Cardiac fibroblast (primary cell): ENCODE data around the gene BCHE.
A peak's percentile ranks its signal among the peaks of the same experiment; 100 is the strongest.
"Not testable (repeated sequence)": the region's sequence is repeated elsewhere in the genome, so short reads cannot be mapped to it uniquely, and the experiment has no call there.

Experiments
- DNase-seq, 2 donors: peaks; one replicate each; pipeline versions ENCODE4 v3.0.0 to v3.0.0-alpha.2; 2010; ENCODE audit warnings: low read depth in 2 of 2
- H3K4me3 ChIP-seq, 2 donors: replicated peaks in 1 of 2; 1 replicate in 1 of 2; 2 replicates in 1 of 2; pipeline ENCODE4 v1.5.1; 2011; ENCODE audit warnings: low read depth in 2 of 2, low read length in 2 of 2, mild to moderate bottlenecking in 2 of 2, moderate library complexity in 1 of 2
- TF ChIP-seq, protein P1 (sequence below): IDR thresholded peaks from one replicate; pipeline ENCODE4 v1.5.1; 2011; ENCODE audit warnings: low read depth, mild to moderate bottlenecking, low read length, inconsistent platforms

The BCHE gene

DNA sequence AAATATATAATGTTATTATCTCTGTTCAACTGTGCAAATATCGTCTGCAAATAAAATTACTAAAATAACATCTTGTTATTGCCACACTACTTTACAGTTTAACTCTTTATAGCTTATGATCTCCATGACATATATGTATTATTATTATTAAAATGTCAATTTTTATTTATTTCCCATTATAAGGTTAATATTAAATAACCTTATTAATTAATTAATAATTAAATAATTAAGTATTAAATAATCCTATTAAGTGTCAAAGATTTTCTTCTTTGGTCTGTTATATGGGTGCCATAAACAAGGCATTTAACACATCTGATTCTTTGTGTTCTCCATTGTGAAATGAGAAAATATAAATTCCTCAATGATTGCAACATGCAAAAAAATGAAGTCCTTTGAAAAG is 10.0 kb downstream of the BCHE start:
- no peak for DNase-seq
- TF ChIP-seq, protein P1, sequence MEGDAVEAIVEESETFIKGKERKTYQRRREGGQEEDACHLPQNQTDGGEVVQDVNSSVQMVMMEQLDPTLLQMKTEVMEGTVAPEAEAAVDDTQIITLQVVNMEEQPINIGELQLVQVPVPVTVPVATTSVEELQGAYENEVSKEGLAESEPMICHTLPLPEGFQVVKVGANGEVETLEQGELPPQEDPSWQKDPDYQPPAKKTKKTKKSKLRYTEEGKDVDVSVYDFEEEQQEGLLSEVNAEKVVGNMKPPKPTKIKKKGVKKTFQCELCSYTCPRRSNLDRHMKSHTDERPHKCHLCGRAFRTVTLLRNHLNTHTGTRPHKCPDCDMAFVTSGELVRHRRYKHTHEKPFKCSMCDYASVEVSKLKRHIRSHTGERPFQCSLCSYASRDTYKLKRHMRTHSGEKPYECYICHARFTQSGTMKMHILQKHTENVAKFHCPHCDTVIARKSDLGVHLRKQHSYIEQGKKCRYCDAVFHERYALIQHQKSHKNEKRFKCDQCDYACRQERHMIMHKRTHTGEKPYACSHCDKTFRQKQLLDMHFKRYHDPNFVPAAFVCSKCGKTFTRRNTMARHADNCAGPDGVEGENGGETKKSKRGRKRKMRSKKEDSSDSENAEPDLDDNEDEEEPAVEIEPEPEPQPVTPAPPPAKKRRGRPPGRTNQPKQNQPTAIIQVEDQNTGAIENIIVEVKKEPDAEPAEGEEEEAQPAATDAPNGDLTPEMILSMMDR = no peak
- H3K4me3 ChIP-seq = no peak overlapping the region

DNA sequence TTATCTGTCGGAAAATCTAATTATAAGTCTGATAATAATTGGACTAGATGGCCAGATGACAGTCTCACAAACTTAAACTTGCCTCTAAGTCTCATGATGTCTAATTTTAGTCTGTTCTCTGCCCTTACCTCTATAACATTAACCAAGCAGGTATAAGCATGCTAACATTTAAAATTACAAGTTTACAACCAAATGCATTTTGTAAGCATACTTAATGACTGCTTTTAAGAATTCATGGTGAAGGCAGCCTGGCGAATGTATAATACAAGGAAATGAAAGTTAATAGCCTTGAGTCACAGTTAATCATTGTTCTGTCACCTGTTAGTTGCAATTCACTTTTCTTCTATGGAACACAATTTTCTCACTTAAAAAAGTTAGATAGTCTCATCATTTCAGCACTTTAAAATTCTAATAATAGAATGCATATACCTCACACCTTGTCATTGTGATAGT is 16.5 kb downstream of the BCHE start:
- TF ChIP-seq, protein P1 = no peak
- no peak overlapping the region for H3K4me3 ChIP-seq
- DNase-seq = no peak

DNA sequence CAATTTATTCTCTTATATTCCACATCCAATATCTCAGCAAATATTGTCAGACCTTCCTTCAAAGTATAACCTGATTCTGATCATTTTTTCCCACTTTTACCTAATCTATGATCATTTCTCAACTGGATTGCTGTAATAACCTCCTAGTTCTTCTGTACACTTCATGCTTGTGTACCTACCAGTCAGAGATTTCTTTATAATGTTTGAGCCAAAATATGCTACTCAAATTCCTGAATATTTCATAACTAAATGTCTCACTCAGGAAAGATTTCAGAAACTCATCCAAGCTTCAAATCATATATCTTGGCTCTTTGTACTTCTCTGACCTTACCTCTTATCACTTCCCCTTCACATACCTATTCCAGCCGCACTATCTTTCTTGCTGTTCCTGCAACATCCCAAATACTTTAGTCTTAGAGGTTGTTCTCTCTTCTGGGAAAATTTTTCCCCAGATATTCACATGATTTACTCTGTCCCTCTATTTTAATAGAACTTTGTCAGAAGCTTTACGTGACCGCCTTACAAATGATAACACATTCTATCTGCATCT is 20.0 kb downstream of the BCHE start:
- no peak for DNase-seq
- H3K4me3 ChIP-seq = no peak overlapping the region
- TF ChIP-seq, protein P1 = no peak

DNA sequence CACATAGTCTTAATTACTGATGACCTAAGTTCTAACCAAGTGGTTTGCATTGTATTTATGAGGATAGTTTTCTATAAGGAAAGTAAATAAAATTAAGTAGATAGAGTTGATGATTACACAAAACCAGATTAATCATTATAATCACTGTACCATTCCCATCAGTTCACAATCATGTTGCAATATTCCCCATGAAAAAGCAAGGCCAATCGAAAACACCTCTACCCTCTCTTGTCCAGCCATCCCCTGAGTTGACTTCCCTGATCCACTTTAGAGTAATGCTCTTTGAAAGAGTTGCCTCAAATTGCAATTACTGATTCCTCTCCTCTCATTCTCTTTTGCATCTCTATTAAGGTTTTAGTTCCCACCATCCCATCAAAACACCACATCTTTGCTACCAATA is 21.0 kb downstream of the BCHE start:
- DNase-seq = no peak
- TF ChIP-seq, protein P1 = no peak
- H3K4me3 ChIP-seq = no peak overlapping the region

DNA sequence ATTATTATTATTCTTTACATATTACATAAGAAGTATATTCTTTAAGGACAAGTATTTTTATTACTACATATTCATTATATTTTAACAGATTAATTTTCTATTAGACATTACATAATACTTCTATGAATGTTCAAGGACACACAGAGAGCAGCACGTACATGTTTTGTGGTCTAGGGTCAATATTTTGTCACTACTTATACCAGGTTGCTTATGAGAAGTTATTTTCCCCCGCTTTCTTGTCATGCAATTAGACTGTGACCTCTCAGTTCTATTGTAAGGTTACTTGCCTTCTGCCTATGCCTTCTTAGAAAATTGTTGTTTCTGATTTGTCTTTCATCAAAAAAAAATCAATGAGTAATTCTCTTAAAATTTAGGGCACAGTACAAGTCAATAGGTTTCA is 21.5 kb downstream of the BCHE start:
- TF ChIP-seq, protein P1 = no peak
- DNase-seq = no peak
- H3K4me3 ChIP-seq = no peak overlapping the region

DNA sequence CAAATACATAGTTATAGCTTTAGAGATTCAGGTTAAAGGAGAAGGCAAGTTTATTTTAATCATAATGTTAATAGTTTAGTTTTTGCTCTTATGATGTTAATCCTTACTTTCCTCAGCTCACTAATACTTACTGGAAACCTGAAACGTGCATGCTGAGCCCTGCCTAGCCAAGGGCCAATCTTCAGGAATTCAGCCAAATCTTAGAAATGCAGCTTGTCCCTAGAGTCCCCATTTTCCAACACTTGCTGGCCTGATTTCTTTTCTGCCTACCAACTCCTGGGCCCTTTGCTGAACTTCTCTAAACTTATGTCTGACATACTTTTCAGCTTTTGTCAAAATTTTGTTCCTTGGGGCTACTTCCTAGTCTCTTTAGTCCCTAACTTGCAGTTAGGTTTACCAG is 22.8 kb downstream of the BCHE start:
- H3K4me3 ChIP-seq = no peak overlapping the region
- DNase-seq = peak in 1 of 2 donors; percentile 5
- TF ChIP-seq, protein P1 = no peak

DNA sequence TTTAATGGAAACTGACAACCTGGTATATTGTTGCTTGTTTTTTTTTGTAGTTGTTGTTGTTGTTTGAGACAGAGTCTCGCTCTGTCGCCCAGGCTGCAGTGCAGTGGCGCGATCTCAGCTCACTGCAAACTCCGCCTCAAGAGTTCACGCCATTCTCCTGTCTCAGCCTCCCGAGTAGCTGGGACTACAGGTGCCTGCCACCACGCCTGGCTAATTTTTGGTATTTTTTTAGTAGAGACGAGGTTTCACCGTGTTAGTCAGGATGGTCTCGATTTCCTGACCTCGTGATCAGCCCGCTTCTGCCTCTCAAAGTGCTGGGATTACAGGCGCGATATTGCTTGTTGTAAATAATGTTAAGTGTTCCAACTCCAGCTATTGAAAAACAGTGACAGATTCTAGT is 29.3 kb downstream of the BCHE start:
- not testable (repeated sequence) for H3K4me3 ChIP-seq, DNase-seq
